HTR-8/SVneo (cell line): Measurements from ENCODE around the gene FIGLA.
A peak's percentile ranks its signal among the peaks of the same experiment; 100 is the strongest.

Source experiments
- DNase-seq: peaks from one replicate; pipeline ENCODE4 v3.0.0; 2011; ENCODE audit warnings: low spot score, mixed read lengths; ENCODE audit not compliant: insufficient read length
- FAIRE-seq: peaks from 2 replicates; lab custom pipeline; 2011; peaks lifted over from hg19 to GRCh38; lab: Jason Lieb, UNC

The FIGLA gene

DNA sequence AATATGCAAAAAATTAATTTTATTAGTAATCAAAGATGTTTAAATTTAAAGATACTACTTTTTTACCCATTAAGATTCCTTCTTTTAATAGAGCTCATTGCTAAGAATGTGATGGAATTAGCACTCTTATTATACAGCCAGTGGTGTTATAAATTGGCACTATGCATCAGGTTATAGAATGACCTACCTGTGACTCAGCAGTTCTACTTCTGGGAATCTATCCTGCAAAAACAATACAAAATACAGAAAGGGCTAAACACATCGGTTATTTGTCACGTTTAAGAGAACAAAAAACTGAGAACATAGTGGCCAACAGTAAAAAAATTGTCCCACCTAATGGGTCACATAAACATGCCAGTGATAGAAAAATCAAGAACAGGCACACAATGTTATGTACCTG, 13.0 kb downstream of the FIGLA start:
- DNase-seq (no peak), FAIRE-seq (no peak)

GRCh38 chr2:70776266-70776665, 14.2 kb downstream of the FIGLA start:
- DNase-seq = no peak
- FAIRE-seq = no peak

DNA sequence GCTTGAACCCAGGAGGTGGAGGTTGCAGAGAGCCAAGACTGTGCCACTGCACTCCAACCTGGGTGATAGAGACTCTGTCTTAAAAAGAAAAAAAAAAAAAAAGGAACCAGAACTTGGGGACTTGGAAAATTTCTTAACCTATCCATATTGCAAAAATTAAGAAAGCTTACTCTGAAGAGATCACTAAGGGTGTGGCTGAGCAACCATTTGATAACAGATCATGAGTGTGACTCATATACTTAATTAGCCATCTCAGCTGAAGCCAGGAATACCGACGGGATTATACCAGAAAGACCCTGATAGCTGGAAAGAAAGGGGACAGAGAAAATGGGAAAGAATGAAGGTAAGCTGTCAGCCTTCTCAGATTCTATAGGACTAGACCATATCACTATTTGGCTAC, 15.3 kb downstream of the FIGLA start:
- DNase-seq (no peak), FAIRE-seq (no peak)

GRCh38 chr2:70772486-70773155, 17.8 kb downstream of the FIGLA start:
- DNase-seq = no peak
- no peak for FAIRE-seq

DNA sequence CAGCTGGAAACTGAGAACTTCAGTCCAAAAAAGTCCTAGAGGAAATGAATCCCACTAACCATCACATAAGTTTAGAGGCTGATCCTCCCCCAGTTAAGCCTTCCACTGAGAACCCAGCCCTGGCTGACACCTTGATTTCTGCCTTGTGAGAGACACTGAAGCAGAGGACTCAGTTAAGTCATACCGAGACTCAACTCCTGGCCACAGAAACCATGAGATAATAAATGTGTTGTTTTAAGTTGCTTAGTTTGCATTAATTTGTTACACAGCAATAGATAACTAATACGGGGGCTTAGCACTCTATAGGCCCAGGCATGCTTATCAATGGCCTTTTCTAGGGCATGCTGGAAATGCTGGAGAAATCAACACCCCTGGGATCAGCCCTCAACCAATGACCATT, 19.0 kb downstream of the FIGLA start:
- no peak for FAIRE-seq

DNA sequence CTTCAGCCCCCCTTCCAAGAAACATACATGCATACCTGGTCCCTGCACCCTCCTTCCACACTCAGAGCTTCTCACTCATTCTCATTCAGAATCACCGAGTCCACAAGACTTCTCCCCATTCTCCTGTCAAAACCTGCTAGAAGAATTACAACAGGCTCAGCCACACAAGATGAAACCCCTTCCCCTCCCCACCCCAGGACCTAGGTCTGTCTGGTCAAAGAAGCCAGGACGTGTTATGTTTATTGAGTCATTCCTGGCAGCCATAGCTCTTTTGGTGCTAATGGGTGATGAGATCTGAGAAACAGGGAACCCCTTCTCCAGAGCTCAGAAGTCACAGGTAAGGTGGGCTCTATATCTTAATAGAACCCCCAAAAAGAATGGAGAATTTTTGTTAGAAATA, 21.0 kb downstream of the FIGLA start:
- DNase-seq = no peak
- FAIRE-seq = no peak

More for the DNA sequence above, 19.0 kb downstream of the FIGLA start:
- no peak for DNase-seq

DNA sequence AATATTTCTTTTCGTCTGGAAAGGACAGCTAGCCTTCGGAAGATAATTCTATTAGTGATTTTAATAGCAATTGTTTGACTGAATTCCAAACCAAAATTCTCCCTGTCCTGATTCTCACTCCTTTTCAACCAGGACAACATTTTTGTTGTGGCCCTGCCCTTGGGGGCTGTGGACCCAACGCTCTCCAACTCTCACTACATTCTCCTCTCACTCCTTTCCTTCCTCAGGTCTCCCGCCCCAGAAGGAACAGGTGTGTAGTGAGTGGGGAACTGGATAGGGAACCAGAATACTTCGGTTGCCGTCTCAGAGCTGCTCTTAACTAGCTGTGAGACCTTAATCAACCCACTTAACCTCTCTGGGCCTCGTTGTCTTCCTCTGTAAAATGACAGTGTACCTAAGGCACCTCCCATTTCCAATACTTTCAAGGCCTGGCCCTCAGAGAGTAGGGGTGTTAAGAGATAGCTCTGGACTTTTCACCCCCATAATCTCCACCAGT, 21.8 kb downstream of the FIGLA start:
- no peak for FAIRE-seq
- no peak for DNase-seq

DNA sequence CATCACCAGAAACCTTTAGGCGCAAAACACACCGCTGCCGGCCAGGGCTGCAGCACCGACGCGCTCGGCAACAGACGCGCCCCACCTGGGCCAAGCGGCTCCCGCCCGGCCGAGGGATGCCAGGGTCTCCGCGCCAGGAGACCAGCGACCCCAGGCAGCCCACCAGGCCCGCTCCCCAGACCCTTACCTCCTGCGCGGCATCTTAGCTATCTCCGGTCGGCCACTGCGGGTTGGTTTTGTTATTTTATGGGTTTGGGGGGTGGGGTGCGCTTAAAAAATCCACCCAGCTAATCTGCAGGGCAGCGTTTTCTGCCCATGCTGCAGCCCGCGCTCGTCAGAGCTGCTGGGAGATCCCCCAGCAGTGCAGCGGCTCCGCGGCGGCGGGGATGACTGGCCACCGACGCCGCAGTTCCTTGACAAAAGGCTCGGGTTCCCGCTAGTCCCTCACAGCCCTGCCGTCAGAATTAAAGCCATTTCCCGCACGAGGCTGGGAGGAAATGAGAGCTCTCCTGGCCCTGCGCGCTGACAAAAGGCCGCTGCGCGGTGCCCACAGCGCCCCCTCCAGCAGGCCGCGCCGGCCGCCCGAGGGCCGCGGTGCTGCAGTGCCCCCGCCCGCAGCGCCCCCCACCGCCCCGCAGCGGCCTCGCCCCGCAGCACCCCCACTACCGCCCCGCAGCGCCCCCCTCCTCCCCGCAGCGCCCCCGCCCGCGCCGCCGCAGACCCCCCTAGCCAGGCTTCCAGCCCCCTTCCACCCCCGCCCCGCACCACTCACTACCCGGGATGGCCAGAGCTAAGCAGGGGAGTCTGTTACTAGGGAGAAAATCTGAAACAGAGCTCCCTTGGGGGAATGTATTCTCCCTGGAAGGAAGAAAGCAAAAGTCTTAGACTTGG, 22.5 kb downstream of the FIGLA start, which contains the start of gene ADD2:
ADD2 (minus strand) TSS at position 502 of the 891 bp plus-strand sequence. CDS start 61,792 bp downstream, outside the sequence.
- DNase-seq = peak; percentile 72
- peak; percentile 51 for FAIRE-seq

GRCh38 chr2:70767079-70767698, 23.3 kb downstream of the FIGLA start:
- FAIRE-seq (peak; percentile 36), DNase-seq (peak; percentile 25)

GRCh38 chr2:70766357-70767078, 23.9 kb downstream of the FIGLA start:
- FAIRE-seq (peak; percentile 44), DNase-seq (no peak)

GRCh38 chr2:70765507-70765906, 24.9 kb downstream of the FIGLA start:
- FAIRE-seq = no peak
- DNase-seq = no peak

GRCh38 chr2:70759446-70759845, 31.0 kb downstream of the FIGLA start:
- DNase-seq (no peak), FAIRE-seq (no peak)

DNA sequence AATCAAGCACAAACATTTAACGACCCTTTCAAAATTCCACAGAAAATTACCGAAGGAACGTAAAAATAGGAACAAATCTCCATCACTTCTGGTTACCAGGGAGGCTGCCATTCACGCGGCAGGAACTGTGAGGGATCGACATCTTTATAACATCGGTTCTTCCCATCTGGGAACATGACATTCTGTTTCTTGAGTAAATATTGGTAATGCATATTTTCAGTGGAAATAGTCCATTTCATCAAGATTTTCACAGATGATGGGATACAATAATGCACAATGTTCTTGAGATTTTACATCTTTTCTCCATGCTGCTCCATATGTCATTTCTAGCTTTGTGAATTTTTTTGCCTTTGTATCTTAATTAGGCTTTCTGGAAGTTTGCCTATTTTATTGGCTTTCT, 32.5 kb downstream of the FIGLA start:
- DNase-seq (no peak), FAIRE-seq (no peak)

DNA sequence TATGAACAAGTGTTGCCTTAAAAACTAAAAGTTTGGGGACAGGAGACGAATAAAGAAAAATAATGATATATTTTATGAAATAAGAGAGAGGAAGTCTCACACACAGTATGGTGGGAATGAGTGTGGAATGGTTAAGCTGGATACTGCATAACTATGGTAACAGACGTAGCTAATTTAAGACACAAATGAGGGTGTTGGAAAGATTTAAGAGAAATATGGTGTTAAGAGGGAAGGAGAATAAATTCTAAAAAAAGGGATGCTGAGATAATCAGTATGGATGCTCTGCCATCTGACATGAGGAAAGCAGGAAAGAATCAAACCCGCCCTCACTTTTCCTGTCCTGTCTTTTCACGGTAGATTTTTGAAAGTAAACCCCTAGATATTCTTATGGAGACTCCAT, 33.1 kb downstream of the FIGLA start:
- no peak for FAIRE-seq
- no peak for DNase-seq

GRCh38 chr2:70756128-70756527, 34.3 kb downstream of the FIGLA start:
- DNase-seq (no peak), FAIRE-seq (no peak)

- no peak for DNase-seq
- FAIRE-seq = no peak
Measured at GRCh38 chr2:70753902-70754301, 36.5 kb downstream of the FIGLA start.

DNA sequence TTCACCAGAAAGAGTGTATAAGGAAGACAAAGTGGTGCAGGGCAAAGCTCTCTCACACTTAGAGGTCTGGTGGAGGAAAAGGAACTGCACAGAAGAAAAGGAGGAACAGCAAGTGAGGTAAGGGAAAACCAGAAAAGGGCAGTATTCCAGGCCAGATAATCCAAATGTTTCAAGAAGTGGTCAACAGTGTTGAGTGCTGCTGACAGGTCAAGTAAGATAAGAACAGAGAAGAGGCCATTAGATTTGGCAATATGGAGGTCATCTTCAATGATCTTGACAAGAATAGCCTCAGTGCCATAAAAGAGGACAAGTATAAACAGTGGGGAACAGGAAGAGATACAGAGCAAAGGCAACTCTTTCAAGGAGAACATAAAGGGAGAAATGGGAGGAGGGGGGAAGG, 37.4 kb downstream of the FIGLA start:
- FAIRE-seq = no peak
- DNase-seq = no peak

DNA sequence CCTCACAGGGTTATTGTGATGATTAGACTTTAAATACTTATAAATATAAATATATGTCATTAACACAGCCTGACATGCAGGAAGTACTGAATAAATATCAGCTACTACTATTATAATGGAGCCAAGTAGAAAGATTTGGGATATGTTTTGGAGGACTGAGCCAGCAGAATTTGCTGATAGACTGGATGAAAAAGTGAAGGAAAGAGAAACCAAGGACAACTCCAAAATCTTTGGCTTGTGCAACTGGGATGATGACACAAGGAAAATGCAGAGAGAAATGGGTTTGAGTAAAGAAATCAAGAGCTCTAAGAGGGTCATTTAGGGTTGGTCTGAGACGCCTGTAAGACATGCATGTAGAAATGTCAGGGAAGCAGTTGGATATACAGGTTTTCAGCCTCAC, 38.0 kb downstream of the FIGLA start:
- FAIRE-seq (no peak), DNase-seq (no peak)

GRCh38 chr2:70751881-70752280, 38.6 kb downstream of the FIGLA start:
- no peak for FAIRE-seq

GRCh38 chr2:70750320-70750719, 40.1 kb downstream of the FIGLA start:
- DNase-seq (no peak), FAIRE-seq (no peak)

More at GRCh38 chr2:70751881-70752280, 38.6 kb downstream of the FIGLA start:
- no peak for DNase-seq
